Kidney tubule cell (primary cell): ENCODE measurements around the gene OR1D2.
"Not testable (repeated sequence)": the region's sequence is repeated elsewhere in the genome, so short reads cannot be mapped to it uniquely, and the experiment has no call there.

ENCODE experiments used
- DNase-seq: peaks from one replicate; pipeline ENCODE4 v3.0.0-alpha.2; 2018; ENCODE audit warnings: low spot score

The OR1D2 gene

GRCh38 chr17:3104322-3104721 lies at the start of gene OR1D2:
Gene OR1D2 (minus strand): TSS chr17:3104422. CDS start chr17:3092996, 11,426 bp downstream.
- DNase-seq: no peak

DNA sequence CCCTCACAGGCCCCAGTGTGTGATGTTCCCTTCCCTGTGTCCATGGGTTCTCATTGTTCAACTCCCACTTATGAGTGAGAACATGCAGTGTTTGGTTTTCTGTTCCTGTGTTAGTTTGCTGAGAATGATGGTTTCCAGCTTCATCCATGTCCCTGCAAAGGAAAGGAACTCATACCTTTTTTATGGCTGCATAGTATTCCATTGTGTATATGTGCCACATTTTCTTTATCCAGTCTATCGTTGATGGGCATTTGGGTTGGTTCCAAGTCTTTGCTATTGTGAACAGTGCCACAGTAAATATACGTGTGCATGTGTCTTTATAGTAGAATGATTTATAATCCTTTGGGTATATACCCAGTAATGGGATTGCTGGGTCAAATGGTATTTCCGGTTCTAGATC lies 33.3 kb upstream of the OR1D2 start:
- not testable (repeated sequence) for DNase-seq

DNA sequence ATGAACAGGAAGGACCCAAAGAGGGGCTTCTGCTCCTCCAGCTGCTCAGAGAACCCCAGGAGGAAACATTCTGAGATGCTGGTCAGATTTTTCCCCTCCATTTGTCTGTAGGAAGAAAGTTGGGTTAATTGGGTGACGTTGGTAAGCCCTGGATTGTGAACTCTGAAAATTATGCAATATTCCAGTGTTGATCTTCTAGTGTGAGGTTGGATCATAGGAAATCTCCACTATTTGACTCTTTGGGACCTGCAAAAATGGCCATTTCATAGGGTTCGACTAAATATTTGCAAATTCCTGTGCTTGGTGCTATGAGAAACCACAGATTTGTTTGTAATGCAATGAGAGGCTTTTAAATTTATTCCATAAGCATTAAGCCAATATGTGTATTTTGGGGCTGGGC lies 23.2 kb upstream of the OR1D2 start, which contains the start of gene OR1G1:
OR1G1 (minus strand) TSS at position 101 of the 400 bp plus-strand sequence; CDS start at position 101, 0 bp downstream.
- DNase-seq: no peak

DNA sequence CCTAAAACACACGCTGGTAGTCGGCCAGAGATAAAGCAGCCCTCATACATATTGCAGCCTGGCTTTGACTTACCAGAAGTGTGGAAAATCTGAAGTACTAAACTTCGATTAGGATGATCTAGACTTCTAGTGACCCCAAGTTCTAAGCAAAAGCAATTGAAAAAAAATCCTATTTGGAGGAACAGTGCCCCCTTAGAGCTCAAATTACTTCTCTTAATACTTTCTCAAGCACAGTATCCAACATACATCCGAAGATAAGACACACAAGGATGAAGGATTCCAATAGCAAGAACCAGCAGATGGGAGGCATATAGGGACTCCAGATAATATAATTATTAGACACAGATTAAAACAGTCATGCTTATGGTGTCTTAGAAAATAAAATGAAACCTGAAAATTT lies 30.4 kb downstream of the OR1D2 start:
- not testable (repeated sequence) for DNase-seq

DNA sequence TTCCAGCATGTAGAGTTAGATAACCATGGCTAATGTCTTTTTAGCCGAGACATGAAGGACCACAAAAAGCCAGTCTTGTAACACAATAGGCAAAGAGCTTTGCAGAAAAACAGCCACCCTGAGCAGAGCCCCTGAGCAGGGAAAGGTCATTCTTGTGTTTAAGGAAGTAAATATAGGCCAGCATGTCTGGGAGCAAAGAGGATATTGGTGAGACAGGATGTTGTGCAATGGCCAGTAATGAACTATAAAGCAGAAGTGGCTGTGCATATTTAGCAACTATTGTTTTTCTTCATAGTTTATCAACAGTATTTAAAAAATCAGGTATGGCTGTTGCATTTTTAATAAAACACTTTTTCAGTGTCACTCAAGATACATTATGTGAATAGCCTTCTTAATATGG lies 39.0 kb downstream of the OR1D2 start:
- DNase-seq: peak; percentile 14

GRCh38 chr17:3063507-3063906 lies 40.7 kb downstream of the OR1D2 start, which contains the start of gene OR1D5:
Gene OR1D5 (minus strand): TSS chr17:3063607. CDS start chr17:3063607, 0 bp downstream.
- DNase-seq: not testable (repeated sequence)

DNA sequence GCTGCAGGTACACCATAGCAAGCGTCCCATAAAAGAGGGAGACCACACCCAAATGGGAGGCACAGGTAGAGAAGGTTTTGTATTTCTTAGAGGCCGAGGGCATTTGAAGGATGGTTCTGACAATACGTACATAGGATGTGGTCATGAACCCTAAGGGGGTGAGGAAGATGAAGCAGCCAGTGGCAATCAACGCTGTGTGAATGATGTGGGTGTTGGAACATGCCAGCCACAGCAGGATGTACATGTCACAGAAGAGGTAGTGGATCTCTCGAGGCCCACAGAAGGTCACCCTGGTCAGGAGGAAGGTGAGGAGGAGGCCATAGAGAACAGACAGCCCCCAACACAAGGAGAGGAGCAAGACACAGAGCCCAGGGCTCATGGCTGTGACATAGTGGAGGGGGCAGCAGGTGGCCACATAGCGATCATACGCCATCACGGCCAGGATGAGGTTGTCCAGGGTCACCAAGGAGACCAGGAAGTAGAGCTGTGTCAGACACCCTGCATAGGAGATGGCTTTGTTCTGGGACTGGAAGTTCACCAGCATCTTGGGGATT lies 41.3 kb downstream of the OR1D2 start:
- DNase-seq: not testable (repeated sequence)

- not testable (repeated sequence) for DNase-seq
These were observed 49.4 kb downstream of the OR1D2 start for GRCh38 chr17:3054868-3055267.

GRCh38 chr17:3049705-3050295 lies 54.4 kb downstream of the OR1D2 start:
- DNase-seq: peak; percentile 64

DNA sequence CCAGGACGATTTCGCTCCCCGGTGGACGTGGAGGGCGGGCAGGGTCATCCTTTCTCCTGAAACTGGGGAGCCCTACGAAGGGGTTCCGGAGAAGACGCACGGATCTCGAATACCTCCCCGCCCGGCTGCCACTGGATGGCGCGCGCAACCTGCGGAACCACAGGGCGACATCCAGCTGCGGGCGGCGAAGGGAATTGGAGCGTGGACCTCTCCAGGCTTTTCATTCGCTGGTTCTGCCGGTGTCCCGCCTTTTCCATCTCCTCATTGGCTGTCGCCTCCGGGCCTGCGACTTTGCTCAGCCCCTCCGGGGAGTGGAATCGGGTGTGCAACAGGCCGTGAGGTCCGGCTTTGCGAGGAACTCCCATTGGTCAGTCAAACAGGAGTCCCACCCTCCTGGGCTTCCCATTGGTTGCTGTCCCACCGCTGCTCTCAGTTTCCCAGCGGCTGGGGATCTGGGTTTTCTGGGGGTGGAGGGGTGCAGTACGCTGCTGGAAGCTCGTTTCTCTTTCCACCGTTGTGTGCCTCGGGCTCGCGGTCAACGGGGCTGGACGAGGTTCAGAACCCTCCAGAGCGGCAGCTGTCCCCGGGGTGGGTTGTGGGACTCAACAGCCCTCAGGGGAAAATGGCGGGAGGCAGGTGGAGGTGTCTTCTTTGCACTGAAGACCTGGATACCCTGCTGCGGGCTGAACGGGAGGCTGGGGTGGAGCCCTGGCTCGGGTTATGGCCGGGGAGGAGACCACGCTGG lies 55.3 kb downstream of the OR1D2 start:
- peak; percentile 98 for DNase-seq

- no peak for DNase-seq
These were observed 57.5 kb downstream of the OR1D2 start for GRCh38 chr17:3046753-3047152.

DNA sequence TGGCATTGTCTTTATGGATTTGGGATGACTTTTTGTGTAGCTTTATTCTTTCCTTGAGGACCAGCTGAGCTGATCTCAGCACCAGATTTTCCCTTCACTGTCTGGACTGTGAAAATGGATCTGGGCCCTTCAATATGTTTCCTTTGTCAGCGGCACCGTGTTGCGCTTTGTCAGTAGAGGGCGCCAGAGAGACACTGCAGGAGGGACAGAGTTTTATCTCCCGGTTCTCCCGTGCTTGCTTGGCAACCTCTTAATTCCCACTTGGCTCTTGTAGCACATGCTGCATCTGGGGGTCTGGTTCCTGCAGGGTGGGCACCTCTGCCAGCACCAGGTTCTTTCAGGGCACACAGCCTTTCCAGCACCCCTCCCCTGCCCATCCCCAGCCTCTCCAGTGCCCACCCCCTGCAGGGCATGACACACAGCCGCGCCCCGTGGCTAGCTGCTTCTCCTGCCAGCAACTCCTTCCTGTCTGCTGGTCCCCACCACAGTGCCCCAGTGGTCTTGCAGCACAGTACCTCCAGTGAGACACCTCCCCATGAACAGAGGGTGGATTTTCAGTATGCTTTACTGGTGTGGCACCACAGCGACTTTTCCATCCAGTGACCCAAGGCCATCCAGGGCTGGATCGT lies 60.4 kb downstream of the OR1D2 start:
- DNase-seq: peak; percentile 20

- no peak for DNase-seq
These were observed 63.3 kb downstream of the OR1D2 start for GRCh38 chr17:3040882-3041281.

GRCh38 chr17:3039736-3040135 lies 64.5 kb downstream of the OR1D2 start:
- DNase-seq: no peak

DNA sequence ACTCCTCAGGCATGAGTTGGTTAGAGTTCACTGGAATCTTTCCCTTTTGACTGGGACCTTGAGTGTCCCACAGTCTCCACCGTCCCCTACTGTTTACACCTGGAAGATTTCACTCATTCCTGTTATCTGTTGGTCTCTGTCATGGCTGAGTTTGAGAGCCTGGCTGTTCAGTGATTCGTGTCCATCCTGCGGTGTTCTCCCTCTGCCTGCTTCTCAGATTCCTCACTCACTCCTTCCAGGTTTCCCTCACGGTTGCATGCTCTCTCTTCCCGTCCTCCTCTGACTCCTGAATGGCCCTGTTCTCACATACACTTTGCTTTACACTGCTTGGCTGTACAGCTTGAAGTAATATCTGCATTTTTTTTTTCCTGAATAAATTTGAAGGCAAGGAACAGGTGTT lies 65.3 kb downstream of the OR1D2 start:
- DNase-seq: peak; percentile 78
